Osteocyte (in vitro differentiated cells): ENCODE data around the gene INPP5J. TPM values are rescaled to one million over a fixed set of nuclear protein-coding genes. Genes with fewer than 3 reads are reported as not detected.

Experiments
- DNase-seq: peaks from one replicate; pipeline ENCODE4 v3.0.0; 2021; ENCODE audit warnings: mixed read lengths; ENCODE audit not compliant: unreplicated experiment; ENCODE audit errors: extremely low spot score
- H3K27ac Mint-ChIP-seq: one replicate; pipeline ENCODE4 v1.8.0; 2021; ENCODE audit warnings: mild to moderate bottlenecking, mixed read lengths; ENCODE audit not compliant: unreplicated experiment
- H3K27me3 Mint-ChIP-seq: one replicate; pipeline ENCODE4 v1.8.0; 2021; ENCODE audit warnings: mixed read lengths; ENCODE audit not compliant: unreplicated experiment
- H3K36me3 Mint-ChIP-seq: one replicate; pipeline ENCODE4 v1.8.0; 2021; ENCODE audit warnings: mixed read lengths; ENCODE audit not compliant: unreplicated experiment
- H3K4me1 Mint-ChIP-seq: one replicate; pipeline ENCODE4 v1.8.0; 2021; ENCODE audit warnings: mixed read lengths; ENCODE audit not compliant: unreplicated experiment
- H3K4me3 Mint-ChIP-seq: one replicate; pipeline ENCODE4 v1.8.0; 2021; ENCODE audit warnings: mild to moderate bottlenecking, moderate library complexity, mixed read lengths; ENCODE audit not compliant: unreplicated experiment
- H3K9me3 Mint-ChIP-seq: one replicate; pipeline ENCODE4 v1.8.0; 2021; ENCODE audit warnings: mixed read lengths; ENCODE audit not compliant: unreplicated experiment
- total RNA-seq: library from RNA; stranded (reverse); gene quantifications from 2 replicates; pipeline ENCODE4 v1.2.1, GENCODE V29; 2021
- TF ChIP-seq, protein P1 (sequence below): fragments of 200-600 bp; sonication (generic); IDR thresholded peaks from 2 replicates; pipeline ENCODE4 v1.5.0; 2021; ENCODE audit warnings: antibody characterized with exemption, mild to moderate bottlenecking, moderate library complexity

Gene INPP5J
- total RNA-seq, 1 donor from 2014 or later: 3.5 TPM

DNA sequence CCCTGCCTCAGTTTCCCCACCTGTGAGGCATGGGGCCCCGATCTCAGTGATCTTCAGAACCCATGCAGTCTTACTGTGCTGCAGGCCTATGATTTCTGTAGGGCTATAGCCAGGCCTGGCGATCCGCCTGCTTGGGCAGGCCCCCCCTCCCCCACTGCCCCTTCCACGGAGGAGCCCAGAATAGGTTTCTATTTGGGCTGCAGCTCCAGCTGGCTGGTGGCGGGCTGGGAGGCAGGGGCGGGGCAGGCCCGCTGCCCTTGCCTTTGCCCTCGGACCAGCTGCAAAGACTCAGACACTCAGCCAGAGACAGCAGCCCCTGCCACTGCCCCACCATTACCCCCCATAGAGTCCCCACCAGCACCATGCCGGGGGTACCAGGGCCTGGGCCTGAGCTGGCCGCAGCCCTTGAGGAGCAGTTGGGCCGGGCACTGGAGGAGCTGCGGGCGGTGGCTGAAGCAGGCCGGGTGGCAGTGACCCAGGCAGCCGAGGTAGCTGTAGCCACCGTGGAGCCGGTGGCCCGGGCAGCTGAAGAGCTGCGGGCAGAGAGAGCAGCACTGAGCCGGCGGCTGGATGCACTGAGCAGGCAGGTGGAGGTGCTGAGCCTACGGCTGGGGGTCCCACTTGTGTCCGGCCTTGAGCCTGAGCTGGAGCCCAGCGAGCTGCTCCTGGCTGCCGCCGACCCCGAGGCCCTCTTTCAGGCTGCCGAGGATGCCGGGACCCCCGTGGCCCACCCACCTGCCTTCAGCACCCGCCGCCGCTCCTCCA lies 29.5 kb upstream of the INPP5J start:
- TF ChIP-seq, protein P1, sequence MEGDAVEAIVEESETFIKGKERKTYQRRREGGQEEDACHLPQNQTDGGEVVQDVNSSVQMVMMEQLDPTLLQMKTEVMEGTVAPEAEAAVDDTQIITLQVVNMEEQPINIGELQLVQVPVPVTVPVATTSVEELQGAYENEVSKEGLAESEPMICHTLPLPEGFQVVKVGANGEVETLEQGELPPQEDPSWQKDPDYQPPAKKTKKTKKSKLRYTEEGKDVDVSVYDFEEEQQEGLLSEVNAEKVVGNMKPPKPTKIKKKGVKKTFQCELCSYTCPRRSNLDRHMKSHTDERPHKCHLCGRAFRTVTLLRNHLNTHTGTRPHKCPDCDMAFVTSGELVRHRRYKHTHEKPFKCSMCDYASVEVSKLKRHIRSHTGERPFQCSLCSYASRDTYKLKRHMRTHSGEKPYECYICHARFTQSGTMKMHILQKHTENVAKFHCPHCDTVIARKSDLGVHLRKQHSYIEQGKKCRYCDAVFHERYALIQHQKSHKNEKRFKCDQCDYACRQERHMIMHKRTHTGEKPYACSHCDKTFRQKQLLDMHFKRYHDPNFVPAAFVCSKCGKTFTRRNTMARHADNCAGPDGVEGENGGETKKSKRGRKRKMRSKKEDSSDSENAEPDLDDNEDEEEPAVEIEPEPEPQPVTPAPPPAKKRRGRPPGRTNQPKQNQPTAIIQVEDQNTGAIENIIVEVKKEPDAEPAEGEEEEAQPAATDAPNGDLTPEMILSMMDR: no peak
- H3K36me3 Mint-ChIP-seq: peaks cover 13% of the 10 kb centered on the region
- no peaks in the 10 kb centered on the region for H3K27me3 Mint-ChIP-seq
- no peak for DNase-seq
- no peak overlapping the region for H3K4me3 Mint-ChIP-seq
- no peaks in the 10 kb centered on the region for H3K9me3 Mint-ChIP-seq
- no peaks in the 10 kb centered on the region for H3K4me1 Mint-ChIP-seq
- H3K27ac Mint-ChIP-seq: no peak overlapping the region

DNA sequence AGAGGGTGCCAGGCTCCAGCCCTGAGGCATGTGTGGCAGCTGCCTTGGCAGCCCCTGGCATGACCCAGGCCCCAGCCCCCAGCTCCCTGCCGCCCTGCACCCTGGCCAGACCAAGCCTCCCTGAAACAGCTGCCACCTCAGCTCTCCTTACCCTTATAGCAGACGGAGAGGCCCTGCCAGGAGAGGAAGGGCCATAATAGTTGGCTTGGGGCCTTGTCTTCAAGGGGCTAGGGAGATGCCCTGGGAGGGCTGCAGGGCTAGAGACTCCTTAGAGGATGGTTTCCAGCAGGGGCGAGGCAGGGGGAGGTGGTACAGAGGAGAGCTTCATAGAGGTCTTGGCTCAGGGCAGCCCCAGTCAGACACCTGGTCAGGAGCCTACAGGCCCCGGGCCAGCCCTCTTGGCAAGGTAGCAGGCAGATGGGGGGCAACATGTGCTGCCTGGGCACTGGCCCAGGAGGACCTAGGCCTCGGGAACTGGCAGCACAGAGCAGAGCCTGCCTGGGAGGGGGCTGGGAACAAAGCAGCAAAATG lies 28.7 kb upstream of the INPP5J start:
- H3K27me3 Mint-ChIP-seq: no peaks in the 10 kb centered on the region
- TF ChIP-seq, protein P1: no peak
- H3K4me1 Mint-ChIP-seq: no peaks in the 10 kb centered on the region
- DNase-seq: no peak
- no peaks in the 10 kb centered on the region for H3K9me3 Mint-ChIP-seq
- peaks cover 17% of the 10 kb centered on the region for H3K36me3 Mint-ChIP-seq
- H3K27ac Mint-ChIP-seq: no peak overlapping the region
- no peak overlapping the region for H3K4me3 Mint-ChIP-seq

DNA sequence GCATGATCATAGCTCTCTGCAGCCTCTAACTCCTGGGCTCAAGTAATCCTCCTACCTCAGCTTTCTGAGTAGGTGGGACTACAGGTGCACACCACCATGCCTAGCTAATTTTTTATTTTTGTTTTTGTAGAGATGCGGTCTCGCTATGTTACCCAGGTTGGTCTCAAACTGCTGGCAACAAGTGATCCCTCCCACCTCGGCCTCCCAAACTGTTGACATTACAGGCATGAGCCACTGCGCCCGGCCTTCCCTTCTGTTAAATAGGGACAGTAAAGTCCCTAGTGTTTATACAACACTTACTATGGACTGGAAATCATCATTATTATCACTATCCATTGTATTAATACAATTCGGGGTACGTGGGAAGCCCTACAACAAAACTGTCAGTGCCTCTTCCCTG lies 28.0 kb upstream of the INPP5J start:
- TF ChIP-seq, protein P1: no peak
- no peaks in the 10 kb centered on the region for H3K9me3 Mint-ChIP-seq
- H3K36me3 Mint-ChIP-seq: peaks cover 17% of the 10 kb centered on the region
- H3K4me3 Mint-ChIP-seq: no peak overlapping the region
- no peak overlapping the region for H3K27ac Mint-ChIP-seq
- DNase-seq: no peak
- no peaks in the 10 kb centered on the region for H3K27me3 Mint-ChIP-seq
- H3K4me1 Mint-ChIP-seq: no peaks in the 10 kb centered on the region

DNA sequence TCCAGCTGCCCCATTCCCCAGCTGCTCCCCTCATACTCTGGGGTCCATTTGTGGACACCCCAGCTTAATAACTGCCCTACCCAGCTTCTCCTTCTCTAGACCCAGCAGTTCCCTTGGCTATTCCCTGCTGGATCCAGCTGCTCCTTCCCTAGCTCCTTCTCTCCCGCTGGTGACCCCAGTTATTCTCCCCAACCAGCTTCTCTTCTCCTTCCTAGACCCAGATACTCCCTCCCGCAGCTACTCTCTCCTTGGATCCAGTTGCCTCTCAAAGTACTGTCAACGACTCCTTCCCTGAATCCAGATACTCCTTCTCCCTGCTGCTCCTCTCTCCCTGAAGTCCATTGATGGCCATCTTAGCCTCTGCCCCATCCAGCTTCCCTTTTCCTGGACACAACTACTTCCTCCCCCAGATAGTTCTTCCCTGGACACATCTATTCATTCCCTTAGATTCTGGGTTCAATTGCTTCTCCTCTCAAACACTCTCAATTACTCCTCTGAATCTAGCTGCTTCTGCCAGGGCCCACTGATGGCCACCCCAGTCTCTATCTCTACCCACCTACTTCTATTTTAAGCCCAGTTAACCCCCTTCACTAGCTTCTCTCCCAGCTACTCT lies 27.0 kb upstream of the INPP5J start:
- no peak overlapping the region for H3K27ac Mint-ChIP-seq
- H3K36me3 Mint-ChIP-seq: peaks cover 17% of the 10 kb centered on the region

More for the DNA sequence above, 27.0 kb upstream of the INPP5J start:
- Mint-ChIP-seq H3K4me1 (no peaks in the 10 kb centered on the region), H3K9me3 (no peaks in the 10 kb centered on the region), H3K27me3 (no peaks in the 10 kb centered on the region), H3K4me3 (no peak overlapping the region)
- DNase-seq: no peak
- TF ChIP-seq, protein P1: no peak
